ENCODE data around the gene RAI1.
A peak's percentile ranks its signal among the peaks of the same experiment; 100 is the strongest.

Gene RAI1

DNA sequence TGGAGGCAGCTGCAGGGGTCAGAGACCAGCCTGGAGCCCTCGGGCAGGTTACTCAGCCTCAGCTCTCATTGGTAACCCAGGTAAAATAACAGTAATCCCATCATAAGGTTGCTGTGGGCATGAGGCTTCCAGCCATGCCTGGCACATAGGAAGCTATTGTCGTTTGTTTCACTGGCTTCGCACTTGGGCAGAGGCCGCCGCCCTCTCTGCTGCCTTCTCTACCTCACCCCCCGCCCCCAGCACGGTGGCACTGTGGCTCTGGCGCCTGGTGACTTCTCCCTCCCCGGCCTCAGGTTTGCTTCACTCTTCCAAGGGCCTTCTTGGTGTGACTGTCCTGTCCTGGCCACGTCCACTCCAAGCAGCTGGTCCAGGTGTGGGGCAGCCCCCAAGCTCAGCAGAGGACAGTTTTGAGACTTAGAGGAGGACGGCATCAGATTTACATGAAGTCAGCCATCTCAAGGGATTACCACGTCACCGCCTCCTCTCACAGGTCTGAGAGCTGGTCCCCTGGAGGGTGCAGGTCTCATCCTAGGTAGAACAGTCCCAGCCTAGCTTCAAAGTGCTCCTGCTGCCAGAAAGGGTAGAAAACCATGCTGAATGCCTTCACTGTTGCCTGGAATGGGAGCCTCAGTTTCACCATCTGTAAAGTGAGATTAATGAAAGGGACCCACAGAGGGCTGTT, 120.7 kb downstream of the RAI1 start:
- no peaks in the 10 kb centered on the region for H3K27me3 Mint-ChIP-seq (ENCODE audit: low read depth)
- no peak overlapping the region for H3K4me3 Mint-ChIP-seq
- no peaks in the 10 kb centered on the region for H3K9me3 Mint-ChIP-seq
- H3K27ac Mint-ChIP-seq: no peak overlapping the region
- peaks cover 38% of the 10 kb centered on the region for H3K36me3 Mint-ChIP-seq (ENCODE audit: low read depth)
- peaks cover 18% of the 10 kb centered on the region for H3K4me1 Mint-ChIP-seq
- TF ChIP-seq, protein P1, sequence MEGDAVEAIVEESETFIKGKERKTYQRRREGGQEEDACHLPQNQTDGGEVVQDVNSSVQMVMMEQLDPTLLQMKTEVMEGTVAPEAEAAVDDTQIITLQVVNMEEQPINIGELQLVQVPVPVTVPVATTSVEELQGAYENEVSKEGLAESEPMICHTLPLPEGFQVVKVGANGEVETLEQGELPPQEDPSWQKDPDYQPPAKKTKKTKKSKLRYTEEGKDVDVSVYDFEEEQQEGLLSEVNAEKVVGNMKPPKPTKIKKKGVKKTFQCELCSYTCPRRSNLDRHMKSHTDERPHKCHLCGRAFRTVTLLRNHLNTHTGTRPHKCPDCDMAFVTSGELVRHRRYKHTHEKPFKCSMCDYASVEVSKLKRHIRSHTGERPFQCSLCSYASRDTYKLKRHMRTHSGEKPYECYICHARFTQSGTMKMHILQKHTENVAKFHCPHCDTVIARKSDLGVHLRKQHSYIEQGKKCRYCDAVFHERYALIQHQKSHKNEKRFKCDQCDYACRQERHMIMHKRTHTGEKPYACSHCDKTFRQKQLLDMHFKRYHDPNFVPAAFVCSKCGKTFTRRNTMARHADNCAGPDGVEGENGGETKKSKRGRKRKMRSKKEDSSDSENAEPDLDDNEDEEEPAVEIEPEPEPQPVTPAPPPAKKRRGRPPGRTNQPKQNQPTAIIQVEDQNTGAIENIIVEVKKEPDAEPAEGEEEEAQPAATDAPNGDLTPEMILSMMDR (IDR thresholded peaks at IDR 0.05; ENCODE audit: unreplicated experiment in 3 of 3): no peak

DNA sequence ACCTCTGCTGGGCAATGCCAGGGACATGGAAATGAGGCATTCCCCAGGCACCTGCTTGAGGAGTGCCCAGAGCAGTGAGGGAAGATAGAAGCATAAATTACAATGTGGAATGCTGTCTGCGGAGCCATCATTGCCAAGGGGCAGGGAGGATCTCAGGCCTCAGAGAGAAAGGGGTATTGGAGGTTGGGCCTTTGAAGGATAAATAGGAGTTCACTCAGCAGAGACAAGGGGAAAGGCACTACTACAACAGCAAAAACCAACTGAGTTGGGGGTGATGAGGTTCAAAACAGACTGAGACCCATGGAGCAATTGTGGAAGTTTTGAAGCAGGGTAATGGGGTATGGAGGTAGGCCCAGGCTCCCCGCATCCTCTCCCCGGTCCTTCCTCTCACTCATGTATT, 122.7 kb downstream of the RAI1 start:
- H3K4me1 Mint-ChIP-seq: peaks cover 24% of the 10 kb centered on the region
- H3K4me3 Mint-ChIP-seq: no peak overlapping the region
- no peaks in the 10 kb centered on the region for H3K27me3 Mint-ChIP-seq (ENCODE audit: low read depth)
- TF ChIP-seq, protein P1 (IDR thresholded peaks at IDR 0.05; ENCODE audit: unreplicated experiment in 3 of 3): no peak
- H3K9me3 Mint-ChIP-seq: no peaks in the 10 kb centered on the region
- H3K27ac Mint-ChIP-seq: no peak overlapping the region
- peaks cover 33% of the 10 kb centered on the region for H3K36me3 Mint-ChIP-seq (ENCODE audit: low read depth)

DNA sequence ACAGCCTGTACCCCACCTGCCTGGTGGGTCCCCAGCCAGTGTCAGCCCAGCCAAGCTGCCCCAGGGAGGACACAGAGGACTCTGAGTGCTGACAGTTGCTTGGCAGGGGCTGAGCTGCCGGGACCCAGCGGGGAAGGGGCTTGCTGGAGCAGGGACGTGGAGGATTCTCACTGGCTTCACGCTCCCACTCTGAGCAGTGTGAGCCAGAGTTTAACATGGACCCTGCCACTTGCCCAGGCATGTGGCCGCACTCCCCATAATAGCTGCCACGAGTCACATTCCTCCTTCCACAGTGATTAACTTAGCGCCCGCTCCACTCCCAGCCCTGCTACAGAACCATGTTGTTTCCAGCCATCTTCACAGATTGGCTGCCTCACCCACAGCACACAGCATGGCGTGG, 124.3 kb downstream of the RAI1 start:
- peak overlapping the region in 2 of 3 experiments; percentile 8 to 35 for H3K27ac Mint-ChIP-seq
- peaks cover 25% of the 10 kb centered on the region for H3K4me1 Mint-ChIP-seq
- peak overlapping the region in 1 of 3 experiments; percentile 21 for H3K4me3 Mint-ChIP-seq
- TF ChIP-seq, protein P1 (IDR thresholded peaks at IDR 0.05; ENCODE audit: unreplicated experiment in 3 of 3): no peak
- no peaks in the 10 kb centered on the region for H3K9me3 Mint-ChIP-seq
- H3K27me3 Mint-ChIP-seq (ENCODE audit: low read depth): peaks cover 1% of the 10 kb centered on the region
- H3K36me3 Mint-ChIP-seq (ENCODE audit: low read depth): peaks cover 24% of the 10 kb centered on the region

DNA sequence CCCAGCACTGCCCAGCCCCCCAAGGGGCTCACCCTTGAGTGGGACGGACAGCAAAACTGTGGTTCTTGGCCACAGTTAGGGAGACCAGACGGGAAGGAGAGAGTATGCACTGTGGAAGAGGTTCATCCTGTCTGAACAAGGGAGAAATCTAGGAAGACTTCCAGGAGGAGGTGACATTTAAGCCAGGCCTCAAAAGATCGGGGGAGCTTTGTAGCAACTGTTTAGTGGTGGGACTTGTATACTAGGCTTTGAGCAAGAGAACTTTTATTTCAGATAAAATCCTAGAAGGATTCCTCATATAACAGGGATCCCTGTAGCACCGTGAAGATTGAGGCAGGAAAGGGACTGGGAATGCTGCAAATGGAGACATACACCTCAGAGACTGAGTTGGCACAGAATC, 124.8 kb downstream of the RAI1 start:
- Mint-ChIP-seq H3K4me3 (peak overlapping the region in 1 of 3 experiments; percentile 21), H3K36me3 (ENCODE audit: low read depth) (peaks cover 24% of the 10 kb centered on the region), H3K9me3 (no peaks in the 10 kb centered on the region), H3K27me3 (ENCODE audit: low read depth) (peaks cover 3% of the 10 kb centered on the region), H3K4me1 (peaks cover 29% of the 10 kb centered on the region), H3K27ac (peak overlapping the region in 2 of 3 experiments; percentile 8 to 35)
- TF ChIP-seq, protein P1 (IDR thresholded peaks at IDR 0.05; ENCODE audit: unreplicated experiment in 3 of 3): no peak

GRCh38 chr17:17806611-17807274, 125.5 kb downstream of the RAI1 start:
- Mint-ChIP-seq H3K9me3 (no peaks in the 10 kb centered on the region), H3K27ac (no peak overlapping the region), H3K4me3 (no peak overlapping the region), H3K27me3 (ENCODE audit: low read depth) (peaks cover 3% of the 10 kb centered on the region), H3K36me3 (ENCODE audit: low read depth) (peaks cover 24% of the 10 kb centered on the region), H3K4me1 (peaks cover 37% of the 10 kb centered on the region)
- TF ChIP-seq, protein P1 (IDR thresholded peaks at IDR 0.05; ENCODE audit: unreplicated experiment in 3 of 3): no peak

Data from nephron (organoid).